ENCODE data around the gene PDE8B.

Gene PDE8B

DNA sequence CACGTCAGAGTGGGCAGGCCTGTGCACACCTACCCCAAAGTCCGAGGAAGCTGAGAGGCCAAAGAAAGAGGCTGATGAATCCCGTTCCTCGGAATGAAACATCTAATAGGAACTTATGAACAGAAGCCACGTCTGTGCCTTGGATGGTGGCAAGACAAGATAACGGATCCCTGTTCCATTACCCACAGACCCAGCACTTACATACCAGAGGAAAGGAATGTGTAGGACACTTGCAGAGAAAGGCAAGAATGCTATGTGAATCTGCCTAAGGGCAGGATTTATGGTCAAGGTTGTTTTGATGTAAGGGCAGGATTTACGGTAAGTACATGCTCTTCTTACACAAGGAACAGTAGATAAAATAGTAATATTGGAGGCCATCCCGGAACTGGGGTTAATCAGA lies 188.4 kb downstream of the PDE8B start:
- DNase-seq (ENCODE audit: low read depth, low spot score) = no peak
- no peak overlapping the region for H3K27ac ChIP-seq
- no peaks in the 10 kb centered on the region for H3K9me3 ChIP-seq (ENCODE audit: low read depth, low read length)
- no peak overlapping the region for H3K9ac ChIP-seq (ENCODE audit: insufficient read length)
- no peak for TF ChIP-seq POLR2AphosphoS5 (IDR thresholded peaks at IDR 0.05; ENCODE audit: borderline replicate concordance, low read depth, low read length)
- no peak for TF ChIP-seq FOXP2 (optimal IDR thresholded peaks at IDR 0.05; ENCODE audit: control extremely low read depth, extremely low read length, insufficient read depth)
- TF ChIP-seq EZH2 (IDR thresholded peaks at IDR 0.05) = no peak
- no peaks in the 10 kb centered on the region for H3K36me3 ChIP-seq (ENCODE audit: insufficient read depth, low read length)
- H3K4me3 ChIP-seq = no peak overlapping the region

DNA sequence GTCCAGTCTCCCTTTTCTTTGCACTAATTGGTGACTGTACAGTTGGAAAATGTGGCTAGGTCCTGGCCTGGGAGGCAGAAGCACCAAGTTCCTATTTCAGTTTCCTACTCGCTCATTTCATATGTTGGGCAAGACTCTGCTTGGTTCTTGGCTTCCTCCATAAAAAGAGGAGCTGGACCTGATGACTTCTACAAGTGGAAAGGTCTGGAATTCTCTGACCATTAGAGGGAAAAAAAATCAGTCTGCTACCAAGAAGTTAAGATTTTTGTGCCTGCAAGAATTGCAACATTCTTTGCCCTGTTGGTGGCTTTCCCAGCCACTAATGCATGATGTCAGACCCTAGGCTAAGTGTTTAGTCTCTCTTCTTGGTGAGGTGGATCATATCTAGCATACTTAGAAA lies 190.2 kb downstream of the PDE8B start:
- Histone ChIP-seq H3K9me3 (ENCODE audit: low read depth, low read length) (no peaks in the 10 kb centered on the region), H3K4me3 (no peak overlapping the region), H3K36me3 (ENCODE audit: insufficient read depth, low read length) (no peaks in the 10 kb centered on the region), H3K9ac (ENCODE audit: insufficient read length) (no peak overlapping the region), H3K27ac (no peak overlapping the region)
- DNase-seq (ENCODE audit: low read depth, low spot score) = no peak
- TF ChIP-seq FOXP2 (optimal IDR thresholded peaks at IDR 0.05; ENCODE audit: control extremely low read depth, extremely low read length, insufficient read depth) (no peak), EZH2 (IDR thresholded peaks at IDR 0.05) (no peak), POLR2AphosphoS5 (IDR thresholded peaks at IDR 0.05; ENCODE audit: borderline replicate concordance, low read depth, low read length) (no peak)

DNA sequence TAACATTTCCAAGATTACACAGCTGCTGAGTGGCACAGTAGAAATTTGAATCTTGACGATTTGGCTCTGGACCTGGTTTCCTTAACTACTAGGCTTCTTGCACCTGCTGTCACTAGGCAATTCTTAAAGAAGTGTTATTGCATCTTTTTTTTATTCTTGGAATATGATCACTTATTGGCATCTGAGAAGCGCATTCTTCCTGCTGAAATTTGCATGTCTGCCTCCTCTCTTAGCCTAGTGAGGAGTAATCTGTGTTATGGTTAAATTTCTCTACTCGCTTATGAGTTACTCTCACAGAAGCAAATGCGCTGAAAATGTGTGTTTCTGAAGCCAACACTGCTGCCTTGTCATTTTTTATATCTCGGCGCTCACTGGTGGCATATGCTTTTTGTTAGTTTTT lies 192.3 kb downstream of the PDE8B start:
- Histone ChIP-seq H3K36me3 (ENCODE audit: insufficient read depth, low read length) (no peaks in the 10 kb centered on the region), H3K27ac (no peak overlapping the region), H3K9ac (ENCODE audit: insufficient read length) (no peak overlapping the region), H3K4me3 (no peak overlapping the region), H3K9me3 (ENCODE audit: low read depth, low read length) (no peaks in the 10 kb centered on the region)
- TF ChIP-seq POLR2AphosphoS5 (IDR thresholded peaks at IDR 0.05; ENCODE audit: borderline replicate concordance, low read depth, low read length) = no peak
- TF ChIP-seq FOXP2 (optimal IDR thresholded peaks at IDR 0.05; ENCODE audit: control extremely low read depth, extremely low read length, insufficient read depth) = no peak
- TF ChIP-seq EZH2 (IDR thresholded peaks at IDR 0.05) = no peak
- no peak for DNase-seq (ENCODE audit: low read depth, low spot score)

DNA sequence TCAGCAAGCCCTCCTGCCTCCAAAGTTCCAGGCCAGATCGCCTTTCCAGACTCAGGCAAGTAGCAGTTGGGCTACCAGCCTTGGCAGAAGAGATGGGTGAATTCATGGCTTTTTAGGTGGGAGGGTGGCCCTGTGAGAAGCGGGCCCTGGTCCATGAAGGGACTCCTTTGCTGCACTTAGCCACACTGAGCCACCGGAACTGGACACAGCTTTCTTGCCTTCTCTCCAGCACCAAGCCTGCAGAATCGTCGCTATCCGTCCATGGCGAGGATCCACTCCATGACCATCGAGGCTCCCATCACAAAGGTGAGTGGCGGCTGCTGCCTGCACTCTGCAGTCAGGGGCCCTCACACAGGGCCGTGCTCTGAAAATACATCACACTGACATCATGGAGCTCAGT lies 196.7 kb downstream of the PDE8B start:
- Histone ChIP-seq H3K36me3 (ENCODE audit: insufficient read depth, low read length) (no peaks in the 10 kb centered on the region), H3K27ac (no peak overlapping the region), H3K9me3 (ENCODE audit: low read depth, low read length) (no peaks in the 10 kb centered on the region), H3K4me3 (no peak overlapping the region), H3K9ac (ENCODE audit: insufficient read length) (no peak overlapping the region)
- DNase-seq (ENCODE audit: low read depth, low spot score) = no peak
- TF ChIP-seq POLR2AphosphoS5 (IDR thresholded peaks at IDR 0.05; ENCODE audit: borderline replicate concordance, low read depth, low read length) (no peak), FOXP2 (optimal IDR thresholded peaks at IDR 0.05; ENCODE audit: control extremely low read depth, extremely low read length, insufficient read depth) (no peak), EZH2 (IDR thresholded peaks at IDR 0.05) (no peak)

DNA sequence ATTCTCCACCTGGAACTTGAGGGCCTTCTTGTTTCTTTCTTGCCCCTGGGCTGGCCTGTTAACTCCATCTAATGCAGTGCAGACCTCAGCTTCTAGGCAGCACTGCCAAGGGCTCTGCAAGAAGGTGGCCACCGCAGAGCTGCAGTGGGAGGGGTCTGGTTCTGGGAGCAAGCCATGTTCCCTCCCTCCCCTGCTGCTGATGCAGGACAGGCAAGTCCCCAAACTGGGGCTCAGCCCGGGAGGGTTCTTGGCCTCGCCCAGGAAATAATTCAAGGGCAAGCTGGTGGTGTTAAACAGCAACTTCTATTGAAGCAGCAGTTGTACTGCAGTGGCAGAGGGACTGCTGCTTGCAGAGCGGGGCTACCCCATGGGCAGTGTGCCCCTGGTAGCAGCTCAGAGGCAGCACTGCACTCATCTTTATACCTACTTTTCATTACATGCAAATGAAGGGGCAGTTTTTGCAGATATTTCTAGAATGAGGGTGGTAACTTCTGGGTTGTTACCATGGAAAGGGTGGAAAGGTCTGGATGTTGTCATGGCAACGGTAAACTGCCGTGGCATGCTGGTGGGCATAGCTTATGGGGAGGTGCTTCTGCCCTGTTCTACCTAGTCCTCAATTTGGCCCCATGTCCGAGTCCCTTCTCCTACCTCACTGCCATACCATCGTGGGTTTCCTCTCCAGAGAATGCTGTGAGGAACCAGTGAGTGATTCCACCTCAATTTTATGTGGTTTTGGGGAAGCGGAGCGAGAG lies 199.6 kb downstream of the PDE8B start:
- DNase-seq (ENCODE audit: low read depth, low spot score) = no peak
- TF ChIP-seq FOXP2 (optimal IDR thresholded peaks at IDR 0.05; ENCODE audit: control extremely low read depth, extremely low read length, insufficient read depth) (no peak), EZH2 (IDR thresholded peaks at IDR 0.05) (no peak), POLR2AphosphoS5 (IDR thresholded peaks at IDR 0.05; ENCODE audit: borderline replicate concordance, low read depth, low read length) (no peak)

DNA sequence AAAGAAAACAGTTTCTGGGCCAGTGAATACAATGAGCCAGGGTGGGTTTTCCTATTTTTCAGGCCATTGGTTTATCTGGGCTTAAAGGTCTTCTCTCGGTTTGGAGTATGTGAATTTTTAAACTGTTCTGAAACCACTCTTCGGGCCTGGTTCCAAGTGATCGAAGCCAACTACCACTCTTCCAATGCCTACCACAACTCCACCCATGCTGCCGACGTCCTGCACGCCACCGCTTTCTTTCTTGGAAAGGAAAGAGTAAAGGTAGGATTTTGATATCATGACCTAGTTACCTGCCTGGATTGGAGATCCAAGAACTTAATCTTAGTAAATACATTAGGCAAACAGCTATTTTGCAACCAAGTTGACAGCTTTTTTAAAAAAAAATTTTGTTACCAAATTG lies 202.6 kb downstream of the PDE8B start:
- H3K36me3 ChIP-seq (ENCODE audit: insufficient read depth, low read length) = no peaks in the 10 kb centered on the region
- H3K27ac ChIP-seq = no peak overlapping the region
- no peak overlapping the region for H3K4me3 ChIP-seq
- H3K9me3 ChIP-seq (ENCODE audit: low read depth, low read length) = no peaks in the 10 kb centered on the region
- no peak for DNase-seq (ENCODE audit: low read depth, low spot score)
- no peak for TF ChIP-seq FOXP2 (optimal IDR thresholded peaks at IDR 0.05; ENCODE audit: control extremely low read depth, extremely low read length, insufficient read depth)
- no peak for TF ChIP-seq POLR2AphosphoS5 (IDR thresholded peaks at IDR 0.05; ENCODE audit: borderline replicate concordance, low read depth, low read length)
- no peak for TF ChIP-seq EZH2 (IDR thresholded peaks at IDR 0.05)
- H3K9ac ChIP-seq (ENCODE audit: insufficient read length) = no peak overlapping the region

More for the DNA sequence above, 199.6 kb downstream of the PDE8B start:
- Histone ChIP-seq H3K9ac (ENCODE audit: insufficient read length) (no peak overlapping the region), H3K27ac (no peak overlapping the region), H3K9me3 (ENCODE audit: low read depth, low read length) (no peaks in the 10 kb centered on the region), H3K4me3 (no peak overlapping the region), H3K36me3 (ENCODE audit: insufficient read depth, low read length) (no peaks in the 10 kb centered on the region)

DNA sequence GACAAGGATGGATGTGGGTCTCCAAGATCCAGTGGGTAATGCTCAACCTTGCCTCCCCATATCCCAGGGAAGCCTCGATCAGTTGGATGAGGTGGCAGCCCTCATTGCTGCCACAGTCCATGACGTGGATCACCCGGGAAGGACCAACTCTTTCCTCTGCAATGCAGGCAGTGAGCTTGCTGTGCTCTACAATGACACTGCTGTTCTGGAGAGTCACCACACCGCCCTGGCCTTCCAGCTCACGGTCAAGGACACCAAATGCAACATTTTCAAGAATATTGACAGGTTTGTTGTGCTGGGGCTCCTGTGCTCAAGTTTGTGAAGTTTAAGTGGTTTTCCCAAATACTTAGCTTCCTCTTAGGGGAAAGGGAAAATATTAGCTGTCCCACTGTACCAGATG lies 207.7 kb downstream of the PDE8B start:
- Histone ChIP-seq H3K27ac (no peak overlapping the region), H3K9me3 (ENCODE audit: low read depth, low read length) (no peaks in the 10 kb centered on the region), H3K4me3 (no peak overlapping the region), H3K9ac (ENCODE audit: insufficient read length) (no peak overlapping the region), H3K36me3 (ENCODE audit: insufficient read depth, low read length) (no peaks in the 10 kb centered on the region)
- DNase-seq (ENCODE audit: low read depth, low spot score) = no peak
- TF ChIP-seq FOXP2 (optimal IDR thresholded peaks at IDR 0.05; ENCODE audit: control extremely low read depth, extremely low read length, insufficient read depth) (no peak), EZH2 (IDR thresholded peaks at IDR 0.05) (no peak), POLR2AphosphoS5 (IDR thresholded peaks at IDR 0.05; ENCODE audit: borderline replicate concordance, low read depth, low read length) (no peak)

DNA sequence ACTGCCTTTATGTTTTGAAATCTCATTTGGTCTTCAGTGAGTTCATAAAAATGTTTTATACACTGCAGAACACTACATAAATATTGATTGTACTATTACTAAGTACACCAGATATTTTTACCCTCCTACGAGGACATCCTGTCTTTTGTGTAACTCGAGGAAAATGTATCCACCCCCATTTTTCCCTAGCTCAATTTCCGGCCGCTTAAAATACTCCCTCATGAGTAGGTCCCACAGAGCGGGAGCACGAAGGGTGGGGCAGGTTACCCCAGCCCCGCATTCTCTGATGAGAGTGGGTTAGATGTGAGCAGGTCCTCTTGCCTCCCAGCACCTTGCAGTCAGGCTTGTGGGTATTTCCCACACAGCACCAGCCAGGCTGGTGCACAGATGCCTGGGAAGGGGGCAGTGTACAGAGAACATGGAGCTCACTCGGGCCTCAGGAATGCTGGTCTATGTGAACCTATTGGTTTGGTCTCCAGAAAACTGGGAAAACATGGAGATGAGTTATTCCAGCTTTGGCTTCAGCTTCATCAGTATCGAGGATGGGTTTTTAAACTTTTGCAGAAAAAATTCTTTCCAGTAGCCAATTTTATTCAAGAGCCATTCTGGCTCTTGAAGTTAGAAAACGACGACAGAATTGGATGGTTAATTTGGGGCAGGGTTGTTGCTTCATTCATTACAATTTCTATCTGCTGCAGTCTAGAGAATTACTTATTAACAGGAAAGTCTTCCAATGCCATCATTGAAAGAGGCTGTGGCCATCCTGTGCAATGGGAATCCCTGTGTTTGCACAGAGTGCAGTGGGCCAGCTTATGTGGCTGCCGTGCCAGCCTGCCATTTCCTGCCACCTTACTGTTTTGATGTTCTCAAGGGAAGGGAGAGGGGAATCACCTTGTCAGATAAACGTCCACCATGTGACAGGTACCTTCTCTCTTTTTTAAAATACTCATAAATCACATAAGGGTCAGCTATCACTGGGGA lies 208.4 kb downstream of the PDE8B start:
- Histone ChIP-seq H3K9me3 (ENCODE audit: low read depth, low read length) (no peaks in the 10 kb centered on the region), H3K36me3 (ENCODE audit: insufficient read depth, low read length) (no peaks in the 10 kb centered on the region), H3K4me3 (no peak overlapping the region), H3K9ac (ENCODE audit: insufficient read length) (no peak overlapping the region), H3K27ac (no peak overlapping the region)
- no peak for DNase-seq (ENCODE audit: low read depth, low spot score)
- no peak for TF ChIP-seq FOXP2 (optimal IDR thresholded peaks at IDR 0.05; ENCODE audit: control extremely low read depth, extremely low read length, insufficient read depth)
- TF ChIP-seq EZH2 (IDR thresholded peaks at IDR 0.05) = no peak
- TF ChIP-seq POLR2AphosphoS5 (IDR thresholded peaks at IDR 0.05; ENCODE audit: borderline replicate concordance, low read depth, low read length) = no peak

All from SK-N-MC (cell line).